HG03460 (cell line): ENCODE measurements around the gene ETV2.
"Not testable (repeated sequence)": the region's sequence is repeated elsewhere in the genome, so short reads cannot be mapped to it uniquely, and the experiment has no call there.

Experiments
- ATAC-seq: cut with Tn5 transposase; IDR thresholded peaks from one replicate; pipeline ENCODE4 v1.9.1; 2021; ENCODE audit not compliant: unreplicated experiment

The ETV2 gene

GRCh38 chr19:35641515-35642151 lies at the start of gene ETV2:
Gene ETV2, plus strand, starts transcription at chr19:35641745. Its CDS starts 716 bp downstream, at chr19:35642461.
- no peak for ATAC-seq

GRCh38 chr19:35592226-35592625 lies 49.3 kb upstream of the ETV2 start:
- ATAC-seq = no peak

GRCh38 chr19:35595026-35595425 lies 46.5 kb upstream of the ETV2 start:
- not testable (repeated sequence) for ATAC-seq

GRCh38 chr19:35595928-35596327 lies 45.6 kb upstream of the ETV2 start:
- ATAC-seq = no peak

GRCh38 chr19:35596366-35596999 lies 45.1 kb upstream of the ETV2 start:
- peak; percentile 59 for ATAC-seq

GRCh38 chr19:35601971-35602370 lies 39.6 kb upstream of the ETV2 start:
- ATAC-seq = no peak

- not testable (repeated sequence) for ATAC-seq
Observed at GRCh38 chr19:35604436-35604835, 37.1 kb upstream of the ETV2 start.

- ATAC-seq = not testable (repeated sequence)
Observed at GRCh38 chr19:35607170-35607569, 34.4 kb upstream of the ETV2 start.

- ATAC-seq = no peak
Observed at GRCh38 chr19:35607661-35608060, 33.9 kb upstream of the ETV2 start.

GRCh38 chr19:35608251-35608650 lies 33.3 kb upstream of the ETV2 start:
- no peak for ATAC-seq

- ATAC-seq = no peak
Observed at GRCh38 chr19:35609851-35610353, 31.6 kb upstream of the ETV2 start.

- ATAC-seq = no peak
Observed at GRCh38 chr19:35612224-35612558, 29.4 kb upstream of the ETV2 start.

GRCh38 chr19:35612559-35613321 lies 28.8 kb upstream of the ETV2 start, which contains the start of gene HAUS5:
Gene HAUS5, plus strand, starts transcription at chr19:35612735. Its CDS starts 60 bp downstream, at chr19:35612795.
- peak; percentile 74 for ATAC-seq

- ATAC-seq = no peak
Observed at GRCh38 chr19:35613574-35613973, 28.0 kb upstream of the ETV2 start.

- ATAC-seq = no peak
Observed at GRCh38 chr19:35615036-35615435, 26.5 kb upstream of the ETV2 start.

GRCh38 chr19:35618857-35619256 lies 22.7 kb upstream of the ETV2 start:
- no peak for ATAC-seq

GRCh38 chr19:35619290-35619923 lies 22.1 kb upstream of the ETV2 start:
- no peak for ATAC-seq

GRCh38 chr19:35620001-35620400 lies 21.5 kb upstream of the ETV2 start:
- no peak for ATAC-seq

- no peak for ATAC-seq
Observed at GRCh38 chr19:35621708-35622107, 19.8 kb upstream of the ETV2 start.

GRCh38 chr19:35622750-35623149 lies 18.8 kb upstream of the ETV2 start:
- ATAC-seq = no peak

GRCh38 chr19:35623327-35624010 lies 18.1 kb upstream of the ETV2 start:
- ATAC-seq = no peak
